Sigmoid colon (tissue), 7 donors: ENCODE results near the gene DNAJC15. TPM values are rescaled to one million over a fixed set of nuclear protein-coding genes. Genes with fewer than 3 reads are reported as not detected.
A peak's percentile ranks its signal among the peaks of the same experiment; 100 is the strongest.

Source experiments
- DNase-seq: peaks from one replicate; pipeline ENCODE4 v3.0.0-alpha.2; 2019
- H3K27ac ChIP-seq, 4 donors: fragments of 200-600 bp; sonication (generic); one replicate each; pipeline ENCODE4 v1.5.1; 2016 to 2019; ENCODE audit warnings: mild to moderate bottlenecking in 1 of 4
- H3K27me3 ChIP-seq, 3 donors: fragments of 200-600 bp; sonication (generic); one replicate each; pipeline ENCODE4 v1.5.1; 2019; ENCODE audit warnings: mild to moderate bottlenecking in 1 of 3
- H3K36me3 ChIP-seq, 4 donors: fragments of 200-600 bp; sonication (generic); one replicate each; pipeline ENCODE4 v1.5.1; 2016 to 2019
- H3K4me1 ChIP-seq, 4 donors: fragments of 200-600 bp; sonication (generic); one replicate each; pipeline ENCODE4 v1.5.1; 2017 to 2019
- H3K4me3 ChIP-seq, 4 donors: fragments of 200-600 bp; sonication (generic); one replicate each; pipeline ENCODE4 v1.5.1; 2017 to 2019; ENCODE audit warnings: mild to moderate bottlenecking in 2 of 4, moderate library complexity in 1 of 4
- H3K9me3 ChIP-seq, 4 donors: fragments of 200-600 bp in 3 of 4; sonication (generic) in 3 of 4; one replicate each; pipeline versions ENCODE4 v1.5.1 to v1.6.1; 2013 to 2019
- CTCF ChIP-seq, 4 experiments: fragments of 450-650 bp in 3 of 4; fragments of 200-600 bp in 1 of 4; IDR thresholded peaks; one replicate each; pipeline ENCODE4 v1.5.1; 2016 to 2019; ENCODE audit warnings: antibody characterized with exemption in 4 of 4, mild to moderate bottlenecking in 3 of 4, moderate library complexity in 2 of 4
- EP300 ChIP-seq, 4 donors: sonication (generic); formaldehyde crosslinking; IDR thresholded peaks; one replicate each; pipeline ENCODE4 v1.6.1; 2017; ENCODE audit warnings: antibody characterized with exemption in 4 of 4
- POLR2A ChIP-seq, 2 donors: fragments of 450-650 bp; IDR thresholded peaks; one replicate each; pipeline ENCODE4 v1.6.1; 2016; ENCODE audit warnings: antibody characterized with exemption in 2 of 2, mild to moderate bottlenecking in 2 of 2, moderate library complexity in 2 of 2
- POLR2AphosphoS5 ChIP-seq, 4 donors: sonication (generic); formaldehyde crosslinking; IDR thresholded peaks; one replicate each; pipeline ENCODE4 v1.6.1; 2017; ENCODE audit warnings: antibody characterized with exemption in 4 of 4
- WGBS, 2 donors: extraction: QIAGEN DNeasy Blood & Tissue Kit; methylation state at CpG; one replicate each; pipeline ENCODE4 v1.1.7; 2013; 5-methylcytosine and 5-hydroxymethylcytosine counted together
- intact Hi-C: fragments of 100-400 bp; cut with DNase I; formaldehyde crosslinking; loops from one replicate; pipeline ENCODE4 v1.15.1; 2023
- polyA plus RNA-seq, 3 donors: library from polyadenylated mRNA; stranded (reverse); fragments of 200-250 nt; gene quantifications; one replicate each; pipeline ENCODE4 v1.2.3, GENCODE V29; 2013
- total RNA-seq, 4 donors: library from RNA; depleted of rRNA; stranded (reverse); fragments of >200 nt; gene quantifications; one replicate each; pipeline ENCODE4 v1.1.0, GENCODE V29; 2016
- donor health status: healthy with polysubstance abuse.
- donor health status: Bipolar disorder and iron deficiency.
- donor health status: healthy.

DNAJC15 gene
- total and polyA plus RNA-seq, 7 donors, result 13.6 to 38.8 (median 15.3) TPM

DNA sequence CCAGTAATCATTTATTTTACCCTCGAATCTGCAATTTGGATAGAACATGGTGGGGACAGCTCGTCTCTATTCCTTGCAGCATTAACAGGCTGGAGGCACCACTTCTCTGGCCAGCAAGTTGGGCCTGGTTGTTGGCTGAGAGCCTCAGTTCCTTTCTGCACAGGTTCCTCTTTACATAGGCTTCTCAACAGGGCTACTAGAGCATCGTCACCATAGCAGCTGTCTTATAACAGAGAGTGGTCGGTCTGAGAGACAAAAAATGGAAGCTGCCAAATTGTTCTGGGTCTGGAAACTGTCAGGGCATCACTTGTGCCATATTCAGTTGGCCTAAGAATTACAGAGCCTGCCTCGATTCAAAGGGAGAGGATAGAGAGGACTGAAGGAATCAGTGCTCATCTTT is 86.7 kb downstream of the DNAJC15 start:
- intact Hi-C loops, result no loop called here
- H3K36me3 ChIP-seq, result no peaks in the 10 kb centered on the region
- H3K4me1 ChIP-seq, result peaks cover 0 to 51% (median 27%) of the 10 kb centered on the region in 4 donors
- H3K27ac ChIP-seq, result peak overlapping the region in 2 of 4 donors; percentile 32 to 54
- no peak for DNase-seq
- H3K4me3 ChIP-seq, result no peak overlapping the region
- 77 to 85% methylated on average over 5 of the region's 5 CpGs for WGBS, 2 donors
- no peaks in the 10 kb centered on the region for H3K9me3 ChIP-seq
- no peaks in the 10 kb centered on the region for H3K27me3 ChIP-seq
- TF ChIP-seq POLR2AphosphoS5 (IDR thresholded peaks at IDR 0.05) (peak in 3 of 4 donors; percentile 10 to 32 (median 30)), POLR2A (IDR thresholded peaks at IDR 0.05) (no peak), CTCF (IDR thresholded peaks at IDR 0.05) (no peak)

DNA sequence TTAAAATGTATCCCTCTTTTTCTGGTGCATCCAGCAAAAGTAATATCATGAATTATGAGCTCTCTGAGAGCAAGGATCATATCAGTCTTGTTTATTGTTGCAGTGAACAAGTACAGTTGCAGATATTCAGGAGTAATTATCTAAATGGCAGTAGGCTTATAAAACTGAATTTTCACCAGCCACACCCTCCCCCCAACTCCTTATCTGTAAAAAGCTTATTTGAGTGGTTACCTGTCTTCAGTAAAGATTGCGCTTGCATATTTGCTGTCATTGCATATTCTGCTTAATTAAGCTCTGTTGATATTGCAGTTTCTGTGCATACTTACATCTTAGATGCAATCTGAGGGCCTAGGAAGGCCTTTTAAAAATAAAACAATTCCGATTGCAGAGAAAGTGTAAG is 87.3 kb downstream of the DNAJC15 start:
- H3K4me1 ChIP-seq, result peaks cover 0 to 46% (median 26%) of the 10 kb centered on the region in 4 donors
- no peaks in the 10 kb centered on the region for H3K27me3 ChIP-seq
- WGBS, 2 donors, result 27 to 70% methylated on average over 2 of the region's 2 CpGs
- TF ChIP-seq CTCF (IDR thresholded peaks at IDR 0.05), result no peak
- no peak for TF ChIP-seq EP300 (IDR thresholded peaks at IDR 0.05)
- TF ChIP-seq POLR2AphosphoS5 (IDR thresholded peaks at IDR 0.05), result no peak
- no peak for TF ChIP-seq POLR2A (IDR thresholded peaks at IDR 0.05)
- H3K36me3 ChIP-seq, result no peaks in the 10 kb centered on the region
- no peak overlapping the region for H3K4me3 ChIP-seq
- intact Hi-C loops, result no loop called here
- DNase-seq, result no peak
- H3K9me3 ChIP-seq, result no peaks in the 10 kb centered on the region
- H3K27ac ChIP-seq, result peak overlapping the region in 2 of 4 donors; percentile 32 to 54

- DNase-seq, result no peak
- H3K27me3 ChIP-seq, result no peaks in the 10 kb centered on the region
- WGBS, 2 donors, result 89 to 90% methylated on average over 7 of the region's 7 CpGs
- peak overlapping the region in 1 of 4 donors; percentile 1 for H3K27ac ChIP-seq
- intact Hi-C loops, result no loop called here
- no peak for TF ChIP-seq EP300 (IDR thresholded peaks at IDR 0.05)
- no peak for TF ChIP-seq POLR2AphosphoS5 (IDR thresholded peaks at IDR 0.05)
- no peak for TF ChIP-seq POLR2A (IDR thresholded peaks at IDR 0.05)
- no peak for TF ChIP-seq CTCF (IDR thresholded peaks at IDR 0.05)
- no peak overlapping the region for H3K4me3 ChIP-seq
- no peaks in the 10 kb centered on the region for H3K36me3 ChIP-seq
- H3K4me1 ChIP-seq, result peaks cover 0 to 46% (median 26%) of the 10 kb centered on the region in 4 donors
- no peaks in the 10 kb centered on the region for H3K9me3 ChIP-seq
These were observed 88.4 kb downstream of the DNAJC15 start for GRCh38 chr13:43111559-43112400.

GRCh38 chr13:43113603-43114002 is 90.2 kb downstream of the DNAJC15 start:
- no peaks in the 10 kb centered on the region for H3K27me3 ChIP-seq
- TF ChIP-seq CTCF (IDR thresholded peaks at IDR 0.05) (no peak), EP300 (IDR thresholded peaks at IDR 0.05) (no peak), POLR2AphosphoS5 (IDR thresholded peaks at IDR 0.05) (no peak), POLR2A (IDR thresholded peaks at IDR 0.05) (no peak)
- H3K36me3 ChIP-seq, result no peaks in the 10 kb centered on the region
- peak overlapping the region in 2 of 4 donors; percentile 6 to 43 for H3K27ac ChIP-seq
- H3K4me3 ChIP-seq, result no peak overlapping the region
- peaks cover 0 to 46% (median 26%) of the 10 kb centered on the region in 4 donors for H3K4me1 ChIP-seq
- intact Hi-C loops, result no loop called here
- no peak for DNase-seq
- no peaks in the 10 kb centered on the region for H3K9me3 ChIP-seq
- 90 to 92% methylated on average over 1 of the region's 1 CpG for WGBS, 2 donors
